ENCODE data around the gene RHOD.

RHOD gene

GRCh38 chr11:67032830-67033551, 23.7 kb upstream of the RHOD start:
- DNase-seq (ENCODE audit: low read depth in 2 of 2): peak; percentile 37 to 44

DNA sequence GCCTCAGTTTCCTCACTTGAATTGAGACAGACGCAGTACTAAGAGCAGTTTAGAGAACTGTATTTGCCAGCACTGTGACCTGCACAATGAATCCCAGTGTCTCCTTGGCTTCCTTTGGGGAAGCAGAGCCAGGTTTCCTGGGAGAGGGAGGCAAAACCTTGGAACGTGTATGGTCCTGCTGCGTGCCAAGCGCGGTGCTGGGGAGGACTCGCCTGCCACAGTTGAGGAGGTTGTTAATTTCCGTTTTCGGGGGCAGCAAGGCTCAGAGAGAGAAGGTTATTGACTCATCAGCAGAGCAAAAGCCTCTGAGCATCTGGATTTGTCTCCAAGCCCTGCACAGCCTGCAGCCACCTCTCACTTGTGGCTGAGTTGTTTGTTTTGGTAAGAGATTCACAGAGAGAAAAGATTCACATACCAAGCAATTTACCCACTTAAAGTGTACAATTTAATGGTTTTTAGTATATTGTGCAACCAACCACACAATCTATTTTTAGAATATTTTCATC, 22.9 kb upstream of the RHOD start:
- peak; percentile 92 to 93 for DNase-seq (ENCODE audit: low read depth in 2 of 2)

DNA sequence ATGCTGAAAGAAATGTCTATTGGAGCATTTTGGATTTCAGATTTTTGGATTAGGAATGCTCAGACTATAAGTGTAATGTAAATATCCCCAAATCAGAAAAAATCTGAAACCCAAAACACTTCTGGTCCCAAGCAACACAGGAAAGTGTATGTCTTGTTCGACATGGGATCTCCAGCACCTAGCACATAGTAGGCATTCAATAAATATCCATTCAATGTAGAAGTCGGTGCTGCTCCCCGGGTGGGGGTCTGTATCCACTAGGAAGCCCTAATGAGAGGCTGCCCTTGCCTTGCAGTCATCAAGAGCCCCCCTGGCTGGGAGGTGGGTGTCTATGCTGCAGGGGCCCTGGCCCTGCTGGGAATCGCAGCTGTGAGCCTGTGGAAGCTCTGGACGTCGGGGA, 22.3 kb upstream of the RHOD start:
- no peak for DNase-seq (ENCODE audit: low read depth in 2 of 2)

DNA sequence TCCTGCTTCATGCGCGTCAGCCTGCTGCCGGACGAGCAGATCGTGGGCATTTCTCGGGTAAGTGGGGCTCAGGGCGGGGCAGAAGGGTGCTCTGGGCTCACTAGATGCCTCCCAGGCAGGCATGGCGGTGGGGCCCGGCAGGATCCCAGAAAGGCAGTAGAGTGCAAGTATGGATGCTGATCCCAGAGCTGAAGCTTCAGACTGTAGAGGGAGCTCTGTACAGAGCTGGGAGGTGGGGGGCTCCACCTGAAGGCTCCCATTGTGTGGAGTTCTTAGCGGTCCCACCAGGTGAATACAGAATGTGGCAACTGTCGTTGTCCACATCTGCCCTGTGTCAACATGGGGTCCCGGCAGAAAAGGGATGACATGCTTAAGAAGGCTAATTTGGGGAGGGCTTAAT, 16.5 kb upstream of the RHOD start:
- DNase-seq (ENCODE audit: low read depth in 2 of 2): no peak

GRCh38 chr11:67041602-67042001, 15.0 kb upstream of the RHOD start:
- no peak for DNase-seq (ENCODE audit: low read depth in 2 of 2)

DNA sequence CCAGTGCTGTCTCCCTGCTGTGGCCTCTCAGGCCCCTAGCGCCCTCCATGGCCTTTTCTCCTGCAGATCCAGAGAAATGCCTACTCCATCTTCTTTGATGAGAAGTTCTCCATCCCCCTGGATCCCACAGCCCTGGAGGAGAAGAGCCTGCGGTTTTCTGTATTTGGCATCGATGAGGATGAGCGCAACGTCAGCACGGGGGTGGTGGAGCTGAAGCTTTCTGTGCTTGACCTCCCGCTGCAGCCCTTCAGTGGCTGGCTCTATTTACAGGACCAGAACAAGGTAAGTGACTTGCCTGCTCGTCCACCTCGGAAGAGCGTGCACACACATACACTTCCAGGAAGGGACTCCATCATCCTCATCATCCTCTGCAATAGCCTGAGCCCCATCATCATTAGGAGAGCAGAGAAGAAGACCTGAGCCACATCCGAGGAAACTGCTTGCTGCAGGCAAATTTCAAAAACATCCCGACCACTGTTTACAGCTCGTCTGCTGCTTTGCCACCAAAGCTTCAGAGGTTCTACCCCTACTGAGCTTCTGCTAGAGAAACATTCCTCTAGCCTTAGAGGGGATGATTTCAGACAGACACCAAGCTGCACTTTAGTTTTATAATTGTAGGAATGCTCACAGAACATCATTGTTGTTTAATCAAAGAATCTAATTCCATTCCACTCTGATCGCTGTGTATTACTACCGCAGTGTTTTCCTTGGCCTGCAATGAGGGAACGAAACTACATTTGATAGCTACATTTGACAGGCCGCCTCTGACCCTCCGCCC, 12.9 kb upstream of the RHOD start:
- no peak for DNase-seq (ENCODE audit: low read depth in 2 of 2)

GRCh38 chr11:67044496-67044895, 12.2 kb upstream of the RHOD start:
- DNase-seq (ENCODE audit: low read depth in 2 of 2): no peak

DNA sequence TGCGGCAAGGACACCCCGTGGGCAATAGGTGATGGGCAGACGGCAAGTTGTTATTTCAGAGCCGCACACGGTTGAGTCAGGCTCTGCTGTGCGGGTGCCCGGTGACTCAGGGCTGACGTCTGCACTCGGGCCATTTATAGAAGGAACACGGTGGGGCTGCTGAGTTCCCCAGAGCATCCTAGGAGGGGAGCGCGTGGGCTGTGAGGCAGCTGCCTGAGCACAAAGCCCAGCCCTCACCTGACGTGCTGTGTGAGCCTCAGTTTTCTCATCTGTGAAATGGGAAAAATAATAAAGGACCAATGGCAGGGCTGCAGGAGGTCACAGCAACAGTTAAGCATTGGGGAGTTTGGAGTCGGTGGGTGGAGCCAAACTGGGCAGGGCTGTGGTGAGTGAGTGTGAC, 11.3 kb upstream of the RHOD start:
- peak in 1 of 2 experiments; percentile 20 for DNase-seq (ENCODE audit: low read depth in 2 of 2)

- no peak for DNase-seq (ENCODE audit: low read depth in 2 of 2)
Observed at GRCh38 chr11:67048515-67049130, 8.0 kb upstream of the RHOD start.

DNA sequence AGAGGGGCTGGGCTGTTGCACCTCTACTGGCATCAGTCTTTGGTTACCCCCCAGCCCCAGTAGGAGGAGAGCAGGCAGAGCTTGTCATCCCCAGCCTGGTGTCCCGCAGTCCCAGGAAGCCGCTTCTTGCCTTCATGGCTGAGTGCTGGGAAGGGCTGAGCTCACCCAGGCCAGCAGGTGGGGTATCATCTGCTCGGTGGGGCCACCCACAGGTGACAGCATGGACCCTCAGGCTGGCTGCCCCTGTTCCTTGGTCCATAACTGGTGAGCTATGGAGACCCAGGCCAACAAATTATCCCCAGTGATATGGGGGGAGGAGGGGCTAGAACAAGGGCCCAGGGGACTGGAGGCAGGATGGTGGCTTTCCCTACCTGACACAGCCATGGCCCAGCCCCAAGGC, 6.5 kb upstream of the RHOD start:
- DNase-seq (ENCODE audit: low read depth in 2 of 2): no peak

DNA sequence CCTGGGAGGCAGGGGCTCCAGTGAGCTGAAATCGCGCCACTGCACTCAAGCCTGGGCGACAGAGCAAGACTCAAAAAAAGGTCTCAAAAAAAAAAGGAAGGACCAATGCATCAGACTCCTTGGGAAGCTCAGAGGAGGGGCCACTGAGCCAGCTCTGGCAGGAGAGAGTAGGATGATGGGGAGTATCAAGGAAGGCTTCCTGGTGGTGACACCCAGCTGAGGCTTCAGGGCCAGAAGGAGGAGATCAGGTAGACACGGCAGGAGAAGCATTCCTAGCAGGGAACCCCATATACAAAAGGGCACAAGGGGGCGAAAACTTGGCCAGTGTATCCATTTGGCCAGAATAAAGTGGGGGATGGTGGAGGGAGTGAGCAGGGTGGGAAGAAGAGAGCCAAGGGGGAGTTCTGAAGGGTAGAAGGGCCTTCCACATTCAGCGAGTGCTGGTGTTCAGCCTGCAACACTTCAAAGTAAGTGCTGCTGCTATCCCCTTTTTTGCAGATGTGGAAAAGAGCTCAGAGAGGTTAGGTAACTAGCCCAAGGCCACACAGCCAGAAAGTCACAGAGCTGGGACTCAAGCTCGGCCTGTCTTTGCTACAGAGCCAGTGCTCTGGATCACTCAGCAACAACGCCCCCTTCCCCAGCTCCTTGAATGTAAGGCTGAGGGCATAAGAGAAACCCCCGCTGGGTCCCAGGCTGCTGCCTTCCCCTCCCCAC, 5.3 kb upstream of the RHOD start:
- no peak for DNase-seq (ENCODE audit: low read depth in 2 of 2)

DNA sequence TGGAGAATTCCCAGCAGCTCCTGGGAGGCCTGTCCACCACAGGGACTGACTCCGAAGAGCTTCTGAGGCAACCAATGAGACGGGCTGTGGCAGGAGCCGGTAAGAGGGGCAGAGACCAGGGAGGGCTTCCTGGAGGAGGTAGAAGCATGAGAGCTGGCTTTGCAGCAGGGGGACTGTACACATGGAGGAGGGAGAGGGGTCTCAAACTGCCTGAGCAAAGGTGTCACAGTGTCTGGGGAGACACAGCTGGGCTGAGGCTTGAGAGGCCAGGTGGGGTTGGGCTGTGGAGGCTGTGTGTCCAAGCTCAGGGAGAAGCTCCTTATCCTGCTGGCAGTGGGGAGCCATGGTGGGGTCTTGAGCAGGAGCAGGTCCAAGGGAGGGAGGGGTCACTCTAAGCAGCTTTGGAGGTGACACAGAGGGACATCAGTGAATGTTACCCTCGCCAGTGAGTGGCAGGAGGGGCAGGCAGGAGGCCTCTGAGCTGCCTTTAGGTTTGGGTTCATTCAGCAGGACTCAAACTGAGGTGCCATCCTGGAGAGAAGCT, 4.6 kb upstream of the RHOD start:
- DNase-seq (ENCODE audit: low read depth in 2 of 2): no peak

DNA sequence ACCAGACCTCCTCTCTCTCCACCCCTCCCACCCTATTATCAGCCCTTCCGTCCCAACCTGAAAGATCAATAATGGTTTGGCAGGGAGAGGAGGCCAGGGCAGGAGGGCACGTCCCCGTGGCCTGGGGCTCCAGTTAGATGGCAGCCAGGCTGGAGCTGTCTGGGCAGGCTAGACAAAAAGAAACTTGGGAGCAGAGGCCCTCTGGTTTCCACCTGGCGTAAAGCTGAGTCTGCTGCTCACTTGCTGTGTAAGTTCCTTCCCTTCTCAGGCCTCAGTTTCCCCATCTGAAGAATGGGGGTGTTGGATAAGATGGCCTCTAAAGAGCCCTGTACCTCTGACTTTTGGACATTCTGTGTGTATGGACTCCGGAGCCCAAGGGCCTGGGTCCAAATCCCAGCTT, 3.8 kb upstream of the RHOD start:
- DNase-seq (ENCODE audit: low read depth in 2 of 2): no peak

DNA sequence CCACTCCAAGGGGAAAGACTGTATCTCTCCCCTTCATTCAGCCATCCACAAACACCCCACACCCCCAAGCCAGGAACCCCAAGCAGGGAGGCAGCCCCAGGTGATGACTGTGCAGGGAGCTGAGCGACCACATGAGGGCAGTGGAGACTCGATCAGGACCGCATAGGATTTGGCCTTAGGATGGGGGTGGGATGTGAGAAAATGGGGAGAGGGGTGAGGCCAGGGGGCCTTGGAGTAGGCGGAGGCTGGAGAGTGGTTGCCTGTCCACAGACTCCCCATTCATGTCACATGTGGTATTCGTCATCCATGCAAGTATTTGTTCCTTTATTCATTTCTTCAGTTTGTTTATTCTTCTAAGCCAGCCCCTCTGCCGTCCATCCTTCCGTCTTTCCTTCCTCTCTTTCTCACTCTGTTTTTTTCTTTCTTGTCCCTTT, 2.7 kb upstream of the RHOD start:
- DNase-seq (ENCODE audit: low read depth in 2 of 2): no peak

- no peak for DNase-seq (ENCODE audit: low read depth in 2 of 2)
Observed at GRCh38 chr11:67054346-67054835, 2.3 kb upstream of the RHOD start.

DNA sequence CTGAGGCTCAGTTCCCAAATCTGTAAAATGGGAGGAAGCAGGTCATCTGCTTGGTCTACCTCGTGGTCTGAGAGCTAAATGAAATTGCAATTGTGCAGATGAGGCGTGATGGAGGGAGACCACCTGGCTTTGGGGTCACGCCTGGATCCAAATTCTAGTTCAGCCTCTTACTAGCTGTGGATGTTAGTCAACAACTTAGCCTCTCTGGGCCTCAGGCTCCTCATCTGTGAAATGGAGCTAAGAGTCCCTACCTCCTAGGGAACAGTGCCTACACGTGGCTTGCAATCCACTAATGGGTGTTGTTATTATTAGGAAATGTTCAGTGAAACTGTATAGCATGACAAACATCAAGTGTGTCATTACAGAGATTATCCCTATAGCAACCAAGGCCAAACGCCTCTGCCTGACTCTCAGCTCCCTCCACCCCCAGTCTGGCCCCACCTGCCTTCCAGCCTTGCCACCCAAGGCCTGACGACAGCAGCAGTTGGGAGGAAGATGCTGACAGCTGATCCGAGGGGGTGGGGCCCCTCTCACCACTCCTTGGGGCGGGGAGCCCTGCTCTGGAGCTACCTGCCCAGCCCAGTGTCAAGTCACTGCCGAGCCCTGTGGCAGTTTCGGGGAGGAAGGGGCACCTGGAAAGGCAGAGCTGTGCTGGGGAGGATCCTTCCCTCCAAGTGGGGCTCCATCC, 1.7 kb upstream of the RHOD start:
- DNase-seq (ENCODE audit: low read depth in 2 of 2): no peak

- no peak for DNase-seq (ENCODE audit: low read depth in 2 of 2)
Observed at GRCh38 chr11:67055812-67056211, 835 bp upstream of the RHOD start.

DNA sequence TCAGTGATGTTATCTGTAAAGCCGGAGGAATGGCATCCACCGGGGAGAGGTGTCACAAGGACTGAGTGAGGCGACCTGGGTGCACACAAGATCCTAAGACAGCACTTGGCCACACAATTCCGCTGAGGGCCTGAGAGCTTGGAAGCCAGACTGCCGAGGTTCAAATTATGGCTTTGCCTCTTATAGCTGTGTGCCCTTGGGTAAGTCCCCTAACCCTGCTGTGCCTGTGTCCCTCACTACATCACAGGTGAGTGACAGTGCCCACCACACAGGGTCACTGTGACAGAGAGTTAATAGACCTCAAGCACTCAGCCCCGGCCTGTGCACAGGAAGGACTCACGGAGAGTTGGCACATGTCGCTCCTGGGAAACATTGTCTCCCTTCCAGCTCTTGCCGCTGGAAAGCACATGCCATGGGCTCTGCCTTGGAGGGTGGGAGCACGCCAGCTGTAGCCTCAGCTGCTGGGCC, 592 bp downstream of the RHOD start:
- DNase-seq (ENCODE audit: low read depth in 2 of 2): no peak

DNA sequence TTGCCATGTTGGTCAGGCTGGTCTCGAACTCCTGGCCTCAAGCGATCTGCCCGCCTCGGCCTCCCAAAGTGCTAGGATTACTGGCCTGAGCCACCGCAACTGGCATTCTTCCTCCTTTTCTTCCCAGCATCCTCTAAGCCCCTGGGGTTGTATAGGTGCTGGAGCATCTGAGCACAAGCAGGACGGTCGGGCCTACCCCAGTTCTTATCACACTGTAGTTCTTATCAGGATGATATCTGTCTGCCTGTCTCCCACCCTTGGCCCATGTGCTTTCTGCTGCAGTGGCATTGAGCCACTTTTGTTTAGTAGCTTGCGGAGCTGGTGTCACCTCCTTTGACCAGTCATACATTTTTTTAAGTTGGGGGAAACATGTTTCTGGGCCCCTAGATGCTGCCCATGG, 1.9 kb downstream of the RHOD start:
- DNase-seq (ENCODE audit: low read depth in 2 of 2): no peak

DNA sequence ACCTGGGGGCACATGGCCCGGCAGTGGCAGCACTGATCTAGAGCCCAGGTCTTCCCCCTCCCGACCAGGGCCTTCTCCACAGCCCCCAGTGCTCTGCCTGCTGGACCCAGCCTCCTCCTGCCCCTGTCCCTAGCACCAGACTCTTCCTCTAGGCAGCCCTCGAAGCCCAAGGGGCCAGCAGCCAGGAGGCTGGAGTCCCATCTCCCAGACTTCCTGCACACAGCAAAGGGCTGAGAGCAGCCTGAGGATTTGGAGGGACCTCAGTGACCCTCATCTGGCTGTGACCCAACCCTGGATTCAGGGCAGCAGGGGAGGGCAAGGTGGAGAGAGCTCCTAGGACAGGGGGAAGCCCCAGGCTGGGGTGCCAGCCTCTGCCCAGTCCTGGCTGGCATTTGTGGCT, 3.0 kb downstream of the RHOD start:
- no peak for DNase-seq (ENCODE audit: low read depth in 2 of 2)

- no peak for DNase-seq (ENCODE audit: low read depth in 2 of 2)
Observed at GRCh38 chr11:67060111-67060522, 3.5 kb downstream of the RHOD start.
